HEK293 (cell line): Measurements from ENCODE around the gene ACKR3.

Experiments used
- CTCF ChIA-PET: fragments of 350-600 bp; formaldehyde crosslinking; extraction: SDS; loops from one replicate; lab custom pipeline; 2021; ENCODE audit warnings: antibody characterized with exemption; lab: Yijun Ruan, JAX
- POLR2A ChIA-PET: fragments of 300-600 bp; formaldehyde crosslinking; extraction: SDS; loops from one replicate; lab custom pipeline; 2020; ENCODE audit warnings: antibody characterized with exemption, inconsistent platforms; lab: Yijun Ruan, JAX
- H3K27ac ChIP-seq: fragments of 200-500 bp; sonication (Bioruptor generic); 2 replicates; pipeline ENCODE4 v1.5.1; 2014; ENCODE audit warnings: low read depth, low read length, control low read depth, inconsistent platforms; ENCODE audit errors: extremely low read depth
- H3K36me3 ChIP-seq, 2 experiments: fragments of 200-500 bp in 1 of 2; sonication (Bioruptor generic) in 1 of 2; 1 replicate in 1 of 2; 2 replicates in 1 of 2; pipeline ENCODE4 v1.5.1; 2014 to 2017; ENCODE audit warnings: inconsistent platforms in 2 of 2, low read length in 2 of 2; ENCODE audit not compliant: control insufficient read depth in 2 of 2, insufficient read depth in 1 of 2
- H3K4me1 ChIP-seq: fragments of 200-500 bp; sonication (Bioruptor generic); 2 replicates; pipeline ENCODE4 v1.5.1; 2014; ENCODE audit warnings: mild to moderate bottlenecking, low read length, inconsistent platforms; ENCODE audit not compliant: control insufficient read depth, insufficient read depth
- H3K4me3 ChIP-seq: 2 replicates; pipeline ENCODE4 v1.5.1; 2011; ENCODE audit warnings: low read depth, mild to moderate bottlenecking, control low read depth, low read length, moderate library complexity
- H3K9me3 ChIP-seq: fragments of 200-500 bp; sonication (Bioruptor generic); 2 replicates; pipeline ENCODE4 v1.5.1; 2014; ENCODE audit warnings: low read depth, low read length, inconsistent platforms; ENCODE audit not compliant: control insufficient read depth, insufficient read depth
- BCL11B ChIP-seq: fragments of 450-650 bp; formaldehyde crosslinking; IDR thresholded peaks from 2 replicates; pipeline ENCODE4 v1.5.1; 2016; ENCODE audit warnings: low read depth, missing biosample characterization, missing genetic modification characterization
- GLI4 ChIP-seq: fragments of 450-650 bp; formaldehyde crosslinking; IDR thresholded peaks from 2 replicates; pipeline ENCODE4 v1.5.1; 2016; ENCODE audit warnings: missing biosample characterization, missing genetic modification characterization
- HIC1 ChIP-seq: fragments of 450-650 bp; formaldehyde crosslinking; IDR thresholded peaks from 2 replicates; pipeline ENCODE4 v1.5.1; 2016; ENCODE audit warnings: missing biosample characterization, missing genetic modification characterization
- TCF7L2 ChIP-seq: IDR thresholded peaks from 2 replicates; pipeline ENCODE4 v1.6.1; 2011; ENCODE audit warnings: low read depth, mild to moderate bottlenecking, inconsistent platforms, low read length, moderate library complexity, borderline replicate concordance
- ZBTB26 ChIP-seq: fragments of 450-650 bp; formaldehyde crosslinking; optimal IDR thresholded peaks from 2 replicates; pipeline ENCODE3; 2016; ENCODE audit warnings: missing biosample characterization, mild to moderate bottlenecking, missing genetic modification characterization
- ZNF112 ChIP-seq: fragments of 450-650 bp; formaldehyde crosslinking; IDR thresholded peaks from 2 replicates; pipeline ENCODE4 v1.5.0; 2017; ENCODE audit warnings: missing biosample characterization, missing genetic modification characterization
- ZNF174 ChIP-seq: fragments of 450-650 bp; formaldehyde crosslinking; IDR thresholded peaks from 2 replicates; pipeline ENCODE4 v1.5.0; 2017; ENCODE audit warnings: missing biosample characterization, mild to moderate bottlenecking, missing genetic modification characterization
- ZNF280D ChIP-seq: fragments of 450-650 bp; formaldehyde crosslinking; IDR thresholded peaks from 2 replicates; pipeline ENCODE4 v1.5.1; 2016; ENCODE audit warnings: missing biosample characterization, missing genetic modification characterization
- ZNF362 ChIP-seq: fragments of 450-650 bp; formaldehyde crosslinking; IDR thresholded peaks from 2 replicates; pipeline ENCODE4 v1.5.1; 2016; ENCODE audit warnings: missing biosample characterization, missing genetic modification characterization
- ZNF398 ChIP-seq: fragments of 450-650 bp; formaldehyde crosslinking; IDR thresholded peaks from 2 replicates; pipeline ENCODE4 v1.5.1; 2017; ENCODE audit warnings: missing biosample characterization, missing genetic modification characterization
- ZNF473 ChIP-seq: fragments of 450-650 bp; formaldehyde crosslinking; IDR thresholded peaks from 2 replicates; pipeline ENCODE4 v1.5.1; 2017; ENCODE audit warnings: missing biosample characterization, missing genetic modification characterization
- ZNF585B ChIP-seq: fragments of 450-650 bp; formaldehyde crosslinking; IDR thresholded peaks from 2 replicates; pipeline ENCODE4 v1.5.1; 2016; ENCODE audit warnings: missing biosample characterization, missing genetic modification characterization
- ZNF624 ChIP-seq: fragments of 450-650 bp; formaldehyde crosslinking; IDR thresholded peaks from 2 replicates; pipeline ENCODE4 v1.5.1; 2017; ENCODE audit warnings: missing biosample characterization, missing genetic modification characterization
- ZNF664 ChIP-seq: fragments of 450-650 bp; formaldehyde crosslinking; IDR thresholded peaks from 2 replicates; pipeline ENCODE4 v1.5.1; 2016; ENCODE audit warnings: missing biosample characterization, missing genetic modification characterization
- ZNF670 ChIP-seq: fragments of 450-650 bp; formaldehyde crosslinking; IDR thresholded peaks from 2 replicates; pipeline ENCODE4 v1.5.1; 2016; ENCODE audit warnings: missing biosample characterization, missing genetic modification characterization, low read depth
- ZNF747 ChIP-seq: fragments of 450-650 bp; formaldehyde crosslinking; IDR thresholded peaks from 2 replicates; pipeline ENCODE4 v1.5.1; 2016; ENCODE audit warnings: missing biosample characterization, missing genetic modification characterization
- ZNF792 ChIP-seq: fragments of 450-650 bp; formaldehyde crosslinking; IDR thresholded peaks from 2 replicates; pipeline ENCODE4 v1.5.1; 2016; ENCODE audit warnings: missing biosample characterization, missing genetic modification characterization
- ZSCAN30 ChIP-seq: fragments of 450-650 bp; IDR thresholded peaks from 2 replicates; pipeline ENCODE4 v1.5.1; 2018; ENCODE audit warnings: missing biosample characterization, mild to moderate bottlenecking, missing genetic modification characterization, moderate library complexity
- ZSCAN4 ChIP-seq: fragments of 450-650 bp; formaldehyde crosslinking; IDR thresholded peaks from 2 replicates; pipeline ENCODE4 v1.5.1; 2017; ENCODE audit warnings: missing biosample characterization, missing genetic modification characterization

The ACKR3 gene

GRCh38 chr2:236535024-236535423 lies 34.6 kb upstream of the ACKR3 start:
- no peak overlapping the region for H3K27ac ChIP-seq
- POLR2A ChIA-PET, result no interaction called here
- no peak overlapping the region for H3K4me3 ChIP-seq
- no peaks in the 10 kb centered on the region for H3K9me3 ChIP-seq
- CTCF ChIA-PET, result no interaction called here
- no peaks in the 10 kb centered on the region for H3K4me1 ChIP-seq
- H3K36me3 ChIP-seq, result no peaks in the 10 kb centered on the region
- TF ChIP-seq ZNF362 (tag by site-specific recombination) (no peak), ZNF280D (tag by site-specific recombination) (no peak), HIC1 (tag by site-specific recombination) (no peak), ZBTB26 (no peak), ZNF747 (tag by site-specific recombination) (no peak), ZNF624 (tag by site-specific recombination) (no peak), ZNF585B (tag by site-specific recombination) (no peak), ZNF664 (tag by site-specific recombination) (no peak), ZNF473 (no peak), ZSCAN30 (tag by site-specific recombination) (no peak), ZNF792 (tag by site-specific recombination) (no peak), ZNF398 (no peak), ZNF670 (tag by site-specific recombination) (no peak), TCF7L2 (no peak)

GRCh38 chr2:236536727-236537398 lies 32.8 kb upstream of the ACKR3 start:
- H3K4me1 ChIP-seq, result no peaks in the 10 kb centered on the region
- no peaks in the 10 kb centered on the region for H3K9me3 ChIP-seq
- ChIA-PET CTCF (no interaction called here), POLR2A (no interaction called here)
- H3K4me3 ChIP-seq, result no peak overlapping the region
- H3K27ac ChIP-seq, result no peak overlapping the region
- H3K36me3 ChIP-seq, result no peaks in the 10 kb centered on the region
- TF ChIP-seq ZNF112 (tag by site-specific recombination), result no peak
- TF ChIP-seq ZNF174 (tag by site-specific recombination), result no peak
- TF ChIP-seq ZNF280D (tag by site-specific recombination), result no peak
- no peak for TF ChIP-seq ZSCAN4 (tag by site-specific recombination)
- TF ChIP-seq GLI4 (tag by site-specific recombination), result no peak
- no peak for TF ChIP-seq BCL11B (tag by site-specific recombination)
